GM15510 (cell line): Measurements from ENCODE around the gene INPP5D.

Experiments used
- POLR2A ChIP-seq: IDR thresholded peaks from 3 replicates; pipeline ENCODE4 v1.6.1; 2011; ENCODE audit warnings: borderline replicate concordance; ENCODE audit not compliant: insufficient read length; ENCODE audit errors: extremely low read depth

Gene INPP5D

DNA sequence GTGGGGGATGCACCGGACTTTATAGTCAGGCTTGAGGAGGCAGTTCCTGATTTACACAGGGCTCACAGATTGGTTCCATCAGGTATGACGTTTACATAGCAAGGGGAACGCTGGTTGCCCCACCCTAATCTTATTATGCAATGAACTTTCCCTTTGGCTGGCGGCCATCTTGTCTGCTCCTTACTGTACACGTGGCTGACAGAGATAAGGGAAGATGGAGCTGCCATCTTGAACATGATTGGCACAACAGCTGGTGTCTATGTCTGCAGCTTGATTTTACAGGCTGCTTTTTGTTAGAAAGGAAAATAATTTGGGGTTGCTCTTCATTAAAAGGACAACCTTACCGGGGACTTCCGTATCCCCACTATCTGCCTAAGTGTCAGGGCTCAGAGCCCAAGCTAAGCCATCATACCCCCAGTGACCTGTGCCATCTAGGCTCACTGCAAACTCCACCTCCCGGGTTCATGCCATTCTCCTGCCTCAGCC lies 157.8 kb downstream of the INPP5D start:
- TF ChIP-seq POLR2A: no peak

- no peak for TF ChIP-seq POLR2A
Measured at GRCh38 chr2:233218836-233219235, 158.7 kb downstream of the INPP5D start.

- TF ChIP-seq POLR2A: no peak
Measured at GRCh38 chr2:233219848-233220247, 159.7 kb downstream of the INPP5D start.

DNA sequence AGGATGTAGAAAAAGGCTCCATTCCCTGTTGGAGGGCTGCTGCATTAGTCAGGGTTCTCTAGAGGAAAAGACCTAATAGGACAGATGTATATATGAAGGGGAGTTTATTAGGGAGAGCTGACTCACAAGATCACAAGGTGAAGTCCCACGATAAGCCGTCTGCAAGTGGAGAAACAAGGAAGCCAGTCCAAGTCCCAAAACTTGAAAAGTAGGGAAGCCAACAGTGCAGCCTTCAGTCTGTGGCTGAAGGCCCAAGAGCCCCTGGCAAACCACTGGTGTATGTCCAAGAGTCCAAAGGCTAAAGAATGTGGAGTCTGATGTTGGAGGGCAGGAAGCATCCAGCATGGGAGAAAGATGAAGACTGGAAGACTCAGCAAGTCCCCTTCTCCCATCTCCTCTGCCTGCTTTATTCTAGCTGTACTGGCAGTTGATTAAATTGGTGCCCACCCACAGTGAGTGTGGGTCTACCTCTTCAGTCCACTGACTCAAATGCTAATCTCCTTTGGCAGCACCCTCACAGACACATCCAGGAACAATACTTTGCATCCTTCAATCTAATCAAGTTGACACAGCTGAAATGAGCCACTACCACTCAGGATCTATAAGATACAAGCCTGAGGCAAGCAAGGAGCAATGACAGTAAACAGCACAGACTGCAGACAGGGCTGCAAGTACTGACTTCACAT lies 161.4 kb downstream of the INPP5D start:
- no peak for TF ChIP-seq POLR2A

- no peak for TF ChIP-seq POLR2A
Measured at GRCh38 chr2:233223059-233223894, 163.1 kb downstream of the INPP5D start.

GRCh38 chr2:233225230-233226068 lies 165.3 kb downstream of the INPP5D start:
- no peak for TF ChIP-seq POLR2A

DNA sequence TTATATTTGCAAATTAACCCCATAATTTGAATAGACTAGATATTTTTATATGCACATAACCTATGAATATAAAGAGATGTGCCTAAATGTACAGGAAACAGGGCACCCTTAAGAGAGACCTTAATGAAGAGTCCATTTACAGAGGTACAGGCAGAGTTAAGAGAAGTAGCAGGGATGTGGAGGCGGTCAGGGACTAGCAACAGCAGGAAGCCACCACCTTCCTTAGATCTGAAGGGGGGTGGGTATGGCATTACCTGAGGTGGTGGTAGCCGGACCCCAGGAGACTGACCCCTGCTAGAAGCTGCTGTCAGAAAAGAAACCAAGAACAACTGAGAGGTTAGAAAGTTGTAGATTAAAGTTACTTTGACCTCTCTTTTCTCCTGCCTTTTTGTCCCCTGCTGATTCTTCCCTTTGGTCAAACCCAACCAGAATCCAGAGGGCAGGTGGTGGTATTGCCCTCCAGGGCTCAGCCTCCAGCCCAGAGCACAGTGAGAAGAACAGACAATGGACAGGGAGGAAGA lies 166.4 kb downstream of the INPP5D start:
- TF ChIP-seq POLR2A: no peak

GRCh38 chr2:233227346-233227978 lies 167.3 kb downstream of the INPP5D start:
- no peak for TF ChIP-seq POLR2A

GRCh38 chr2:233228376-233228775 lies 168.2 kb downstream of the INPP5D start:
- no peak for TF ChIP-seq POLR2A

GRCh38 chr2:233233618-233234230 lies 173.6 kb downstream of the INPP5D start:
- no peak for TF ChIP-seq POLR2A

DNA sequence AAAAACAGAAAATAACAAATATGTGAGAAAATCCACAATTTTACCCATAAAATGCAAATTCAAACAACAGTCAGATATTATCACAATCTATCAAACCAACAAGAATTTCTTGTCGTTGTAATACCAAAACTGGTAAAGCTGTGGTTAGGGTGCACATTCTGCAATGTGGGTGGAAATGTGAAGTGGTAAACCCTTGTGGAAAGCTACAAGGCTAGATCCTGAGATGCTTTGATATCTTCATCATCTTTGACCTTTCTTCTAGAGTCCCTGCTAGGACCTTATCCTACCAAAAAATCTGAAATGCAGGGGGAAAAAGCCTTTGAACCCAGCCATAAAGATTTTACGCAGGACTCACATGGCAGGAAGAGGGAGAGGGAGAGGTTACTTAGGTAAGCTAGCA lies 174.1 kb downstream of the INPP5D start:
- no peak for TF ChIP-seq POLR2A

- no peak for TF ChIP-seq POLR2A
Measured at GRCh38 chr2:233234996-233235395, 174.9 kb downstream of the INPP5D start.

GRCh38 chr2:233235977-233236376 lies 175.8 kb downstream of the INPP5D start:
- no peak for TF ChIP-seq POLR2A
